Activated naive CD8-positive, alpha-beta T cell treated with anti-CD3 and anti-CD28 coated beads, Interleukin-2, amount 10 ng/mL, durations not matched to agents 7 days and 5 days (primary cell): Measurements from ENCODE around the gene B3GALT6. TPM values are rescaled to one million over a fixed set of nuclear protein-coding genes. Genes with fewer than 3 reads are reported as not detected.

Experiments used
- ATAC-seq: fragments of 150-1000 bp; cut with Tn5 transposase; one replicate; pipeline ENCODE4 v1.10.0; 2021; ENCODE audit warnings: low read depth, moderate library complexity
- POLR2A ChIA-PET: fragments of 350-600 bp; sonication (Branson Sonifier 250); formaldehyde crosslinking; loops from one replicate; lab custom pipeline; 2021; ENCODE audit warnings: antibody characterized with exemption; lab: Charles Lee
- DNase-seq: peaks from one replicate; pipeline ENCODE4 v3.0.0; 2021
- H3K27ac Mint-ChIP-seq: one replicate; pipeline ENCODE4 v1.8.0; 2022; ENCODE audit warnings: mild to moderate bottlenecking, mixed read lengths
- H3K27me3 Mint-ChIP-seq: one replicate; pipeline ENCODE4 v1.8.0; 2022; ENCODE audit warnings: mild to moderate bottlenecking, moderate library complexity, mixed read lengths
- H3K36me3 Mint-ChIP-seq: one replicate; pipeline ENCODE4 v1.8.0; 2021; ENCODE audit warnings: mild to moderate bottlenecking, mixed read lengths
- H3K4me1 Mint-ChIP-seq: one replicate; pipeline ENCODE4 v1.8.0; 2021; ENCODE audit warnings: mixed read lengths
- H3K4me3 Mint-ChIP-seq: one replicate; pipeline ENCODE4 v1.8.0; 2022; ENCODE audit warnings: mild to moderate bottlenecking, moderate library complexity, mixed read lengths
- H3K9me3 Mint-ChIP-seq: one replicate; pipeline ENCODE4 v1.8.0; 2021; ENCODE audit warnings: mixed read lengths
- total RNA-seq, 2 experiments: library from RNA; stranded (reverse); gene quantifications; one replicate each; pipeline ENCODE4 v1.2.3, GENCODE V29; 2021

The B3GALT6 gene
- total RNA-seq, 2 experiments from 2014 or later, result 19.1 to 19.6 TPM

- ATAC-seq (no peak), DNase-seq (no peak)
- H3K9me3 Mint-ChIP-seq, result no peaks in the 10 kb centered on the region
- H3K4me1 Mint-ChIP-seq, result peaks cover 17% of the 10 kb centered on the region
- H3K27me3 Mint-ChIP-seq, result no peaks in the 10 kb centered on the region
- no peak overlapping the region for H3K27ac Mint-ChIP-seq
- peaks cover 24% of the 10 kb centered on the region for H3K36me3 Mint-ChIP-seq
- POLR2A ChIA-PET, result no interaction called here
- no peak overlapping the region for H3K4me3 Mint-ChIP-seq
These were observed 6.1 kb upstream of the B3GALT6 start for GRCh38 chr1:1225913-1226312.

- no peaks in the 10 kb centered on the region for H3K27me3 Mint-ChIP-seq
- POLR2A ChIA-PET, result no interaction called here
- peaks cover 17% of the 10 kb centered on the region for H3K4me1 Mint-ChIP-seq
- no peak for ATAC-seq
- peaks cover 24% of the 10 kb centered on the region for H3K36me3 Mint-ChIP-seq
- no peak overlapping the region for H3K4me3 Mint-ChIP-seq
- no peak for DNase-seq
- no peaks in the 10 kb centered on the region for H3K9me3 Mint-ChIP-seq
- H3K27ac Mint-ChIP-seq, result no peak overlapping the region
These were observed 5.3 kb upstream of the B3GALT6 start for GRCh38 chr1:1226566-1227362.

GRCh38 chr1:1227386-1227785 is 4.7 kb upstream of the B3GALT6 start:
- H3K4me3 Mint-ChIP-seq, result no peak overlapping the region
- no peak for DNase-seq
- POLR2A ChIA-PET, result no interaction called here
- H3K27ac Mint-ChIP-seq, result no peak overlapping the region
- H3K27me3 Mint-ChIP-seq, result no peaks in the 10 kb centered on the region
- peaks cover 17% of the 10 kb centered on the region for H3K4me1 Mint-ChIP-seq
- no peaks in the 10 kb centered on the region for H3K9me3 Mint-ChIP-seq
- ATAC-seq, result no peak
- peaks cover 24% of the 10 kb centered on the region for H3K36me3 Mint-ChIP-seq

- Mint-ChIP-seq H3K27me3 (no peaks in the 10 kb centered on the region), H3K9me3 (no peaks in the 10 kb centered on the region), H3K36me3 (peaks cover 17% of the 10 kb centered on the region), H3K4me1 (peaks cover 15% of the 10 kb centered on the region), H3K4me3 (no peak overlapping the region), H3K27ac (no peak overlapping the region)
- POLR2A ChIA-PET, result no interaction called here
- no peak for DNase-seq
- no peak for ATAC-seq
These were observed 3.9 kb upstream of the B3GALT6 start for GRCh38 chr1:1228187-1228586.

- no peak overlapping the region for H3K4me3 Mint-ChIP-seq
- H3K9me3 Mint-ChIP-seq, result no peaks in the 10 kb centered on the region
- POLR2A ChIA-PET, result interaction anchor here (0.9 to 1.0 kb wide), 2 partner anchors 16 to 22 kb away, joined by 3 read pairs; no protein-coding TSS in a partner anchor
- no peak overlapping the region for H3K27ac Mint-ChIP-seq
- DNase-seq (no peak), ATAC-seq (no peak)
- no peaks in the 10 kb centered on the region for H3K27me3 Mint-ChIP-seq
- peaks cover 15% of the 10 kb centered on the region for H3K36me3 Mint-ChIP-seq
- H3K4me1 Mint-ChIP-seq, result peaks cover 19% of the 10 kb centered on the region
These were observed 3.3 kb upstream of the B3GALT6 start for GRCh38 chr1:1228596-1229321.

- peaks cover 15% of the 10 kb centered on the region for H3K36me3 Mint-ChIP-seq
- H3K27me3 Mint-ChIP-seq, result no peaks in the 10 kb centered on the region
- peaks cover 25% of the 10 kb centered on the region for H3K4me1 Mint-ChIP-seq
- H3K9me3 Mint-ChIP-seq, result no peaks in the 10 kb centered on the region
- no peak overlapping the region for H3K27ac Mint-ChIP-seq
- peak overlapping the region; percentile 20 for H3K4me3 Mint-ChIP-seq
- POLR2A ChIA-PET, result interaction anchor here (0.6 to 1.0 kb wide), 3 partner anchors 17 to 100 kb away, joined by 3 read pairs; no protein-coding TSS in a partner anchor
- DNase-seq, result no peak
- no peak for ATAC-seq
These were observed 2.3 kb upstream of the B3GALT6 start for GRCh38 chr1:1229770-1230169.

- H3K4me3 Mint-ChIP-seq, result peak overlapping the region; percentile 92
- ATAC-seq (no peak), DNase-seq (no peak)
- POLR2A ChIA-PET, result interaction anchor here (0.7 to 2.8 kb wide), 14 partner anchors 15 to 217 kb away, joined by 3 to 18 read pairs (median 6); partner anchors contain the start of genes AURKAIP1, C1orf159, ISG15 and TTLL10
- H3K4me1 Mint-ChIP-seq, result peaks cover 25% of the 10 kb centered on the region
- H3K27ac Mint-ChIP-seq, result peak overlapping the region; percentile 92
- no peaks in the 10 kb centered on the region for H3K9me3 Mint-ChIP-seq
- no peaks in the 10 kb centered on the region for H3K27me3 Mint-ChIP-seq
- peaks cover 9% of the 10 kb centered on the region for H3K36me3 Mint-ChIP-seq
These were observed 1.2 kb upstream of the B3GALT6 start for GRCh38 chr1:1230656-1231399.

- peaks cover 25% of the 10 kb centered on the region for H3K4me1 Mint-ChIP-seq
- H3K36me3 Mint-ChIP-seq, result peaks cover 7% of the 10 kb centered on the region
- peak; percentile 97 for ATAC-seq
- POLR2A ChIA-PET, result interaction anchor here (0.6 to 2.8 kb wide), 17 partner anchors 11 to 218 kb away, joined by 3 to 18 read pairs (median 4); partner anchors contain the start of genes AURKAIP1, C1orf159, ISG15 and TTLL10
- H3K27ac Mint-ChIP-seq, result peak within 1 kb of the TSS; percentile 92
- H3K4me3 Mint-ChIP-seq, result peak within 1 kb of the TSS; percentile 92
- H3K9me3 Mint-ChIP-seq, result no peaks in the 10 kb centered on the region
- peak; percentile 98 for DNase-seq
- no peaks in the 10 kb centered on the region for H3K27me3 Mint-ChIP-seq
These were observed 433 bp upstream of the B3GALT6 start, which contains the start of gene SDF4 for GRCh38 chr1:1231400-1232207. Gene SDF4, minus strand, starts transcription at chr1:1232001. Its CDS starts 3,229 bp downstream, at chr1:1228772.

- H3K27ac Mint-ChIP-seq, result peak overlapping the region; percentile 71
- H3K9me3 Mint-ChIP-seq, result no peaks in the 10 kb centered on the region
- DNase-seq (no peak), ATAC-seq (no peak)
- peaks cover 25% of the 10 kb centered on the region for H3K4me1 Mint-ChIP-seq
- H3K27me3 Mint-ChIP-seq, result no peaks in the 10 kb centered on the region
- H3K36me3 Mint-ChIP-seq, result peaks cover 7% of the 10 kb centered on the region
- POLR2A ChIA-PET, result interaction anchor here (2.8 kb wide), 1 partner anchor 18 kb away, joined by 18 read pairs; no protein-coding TSS in a partner anchor
- peak overlapping the region; percentile 71 for H3K4me3 Mint-ChIP-seq
These were observed 944 bp downstream of the B3GALT6 start for GRCh38 chr1:1232796-1233566.

- H3K4me1 Mint-ChIP-seq, result peaks cover 25% of the 10 kb centered on the region
- peak overlapping the region; percentile 71 for H3K4me3 Mint-ChIP-seq
- DNase-seq (no peak), ATAC-seq (no peak)
- peak overlapping the region; percentile 71 for H3K27ac Mint-ChIP-seq
- no peaks in the 10 kb centered on the region for H3K9me3 Mint-ChIP-seq
- no peaks in the 10 kb centered on the region for H3K27me3 Mint-ChIP-seq
- POLR2A ChIA-PET, result no interaction called here
- H3K36me3 Mint-ChIP-seq, result peaks cover 6% of the 10 kb centered on the region
These were observed 1.5 kb downstream of the B3GALT6 start for GRCh38 chr1:1233567-1233892.

GRCh38 chr1:1234180-1234808 is 2.3 kb downstream of the B3GALT6 start:
- Mint-ChIP-seq H3K4me3 (no peak overlapping the region), H3K36me3 (peaks cover 6% of the 10 kb centered on the region), H3K9me3 (no peaks in the 10 kb centered on the region), H3K4me1 (peaks cover 25% of the 10 kb centered on the region), H3K27me3 (no peaks in the 10 kb centered on the region), H3K27ac (no peak overlapping the region)
- DNase-seq (no peak), ATAC-seq (no peak)
- POLR2A ChIA-PET, result no interaction called here
